ENCODE data around the gene HSD17B4.

DNA sequence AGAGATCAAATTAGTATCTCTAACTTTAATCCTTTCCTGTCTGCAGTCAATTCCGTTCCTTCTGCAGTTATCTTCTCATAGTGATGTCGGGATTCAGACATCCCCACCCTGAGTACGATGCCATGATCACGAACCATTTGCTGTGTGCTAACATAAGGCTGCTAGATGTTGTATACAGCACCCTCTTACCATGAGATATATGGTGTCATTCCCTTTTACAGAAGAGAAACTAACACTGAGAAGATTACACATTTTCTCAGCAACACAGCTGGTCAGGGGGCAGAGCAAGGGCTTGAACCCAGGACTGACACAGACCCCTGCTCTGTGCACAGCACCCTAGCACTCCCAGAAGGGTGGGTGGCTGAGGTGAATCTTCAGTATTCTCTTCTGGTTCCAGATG is 46.9 kb upstream of the HSD17B4 start:
- TF ChIP-seq GLIS3 (CRISPR knock-in tag; IDR thresholded peaks at IDR 0.05) (no peak), RARB (CRISPR knock-in tag; IDR thresholded peaks at IDR 0.05) (no peak), TCF4 (CRISPR knock-in tag; IDR thresholded peaks at IDR 0.05; ENCODE audit: borderline replicate concordance) (no peak), ISL1 (CRISPR knock-in tag; IDR thresholded peaks at IDR 0.05) (no peak), ZFP3 (CRISPR knock-in tag; IDR thresholded peaks at IDR 0.05) (no peak), ZNF565 (CRISPR knock-in tag; conservative IDR thresholded peaks at IDR 0.05; ENCODE audit: low read depth) (no peak), ZC3H10 (CRISPR knock-in tag; IDR thresholded peaks at IDR 0.05) (no peak)
- TF ChIP-seq, protein P1, sequence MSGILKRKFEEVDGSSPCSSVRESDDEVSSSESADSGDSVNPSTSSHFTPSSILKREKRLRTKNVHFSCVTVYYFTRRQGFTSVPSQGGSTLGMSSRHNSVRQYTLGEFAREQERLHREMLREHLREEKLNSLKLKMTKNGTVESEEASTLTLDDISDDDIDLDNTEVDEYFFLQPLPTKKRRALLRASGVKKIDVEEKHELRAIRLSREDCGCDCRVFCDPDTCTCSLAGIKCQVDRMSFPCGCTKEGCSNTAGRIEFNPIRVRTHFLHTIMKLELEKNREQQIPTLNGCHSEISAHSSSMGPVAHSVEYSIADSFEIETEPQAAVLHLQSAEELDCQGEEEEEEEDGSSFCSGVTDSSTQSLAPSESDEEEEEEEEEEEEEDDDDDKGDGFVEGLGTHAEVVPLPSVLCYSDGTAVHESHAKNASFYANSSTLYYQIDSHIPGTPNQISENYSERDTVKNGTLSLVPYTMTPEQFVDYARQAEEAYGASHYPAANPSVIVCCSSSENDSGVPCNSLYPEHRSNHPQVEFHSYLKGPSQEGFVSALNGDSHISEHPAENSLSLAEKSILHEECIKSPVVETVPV (CRISPR knock-in tag; IDR thresholded peaks at IDR 0.05), result no peak
- TF ChIP-seq, protein P2, sequence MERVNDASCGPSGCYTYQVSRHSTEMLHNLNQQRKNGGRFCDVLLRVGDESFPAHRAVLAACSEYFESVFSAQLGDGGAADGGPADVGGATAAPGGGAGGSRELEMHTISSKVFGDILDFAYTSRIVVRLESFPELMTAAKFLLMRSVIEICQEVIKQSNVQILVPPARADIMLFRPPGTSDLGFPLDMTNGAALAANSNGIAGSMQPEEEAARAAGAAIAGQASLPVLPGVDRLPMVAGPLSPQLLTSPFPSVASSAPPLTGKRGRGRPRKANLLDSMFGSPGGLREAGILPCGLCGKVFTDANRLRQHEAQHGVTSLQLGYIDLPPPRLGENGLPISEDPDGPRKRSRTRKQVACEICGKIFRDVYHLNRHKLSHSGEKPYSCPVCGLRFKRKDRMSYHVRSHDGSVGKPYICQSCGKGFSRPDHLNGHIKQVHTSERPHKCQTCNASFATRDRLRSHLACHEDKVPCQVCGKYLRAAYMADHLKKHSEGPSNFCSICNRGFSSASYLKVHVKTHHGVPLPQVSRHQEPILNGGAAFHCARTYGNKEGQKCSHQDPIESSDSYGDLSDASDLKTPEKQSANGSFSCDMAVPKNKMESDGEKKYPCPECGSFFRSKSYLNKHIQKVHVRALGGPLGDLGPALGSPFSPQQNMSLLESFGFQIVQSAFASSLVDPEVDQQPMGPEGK (CRISPR knock-in tag; IDR thresholded peaks at IDR 0.05; ENCODE audit: borderline replicate concordance), result no peak
- TF ChIP-seq, protein P3, sequence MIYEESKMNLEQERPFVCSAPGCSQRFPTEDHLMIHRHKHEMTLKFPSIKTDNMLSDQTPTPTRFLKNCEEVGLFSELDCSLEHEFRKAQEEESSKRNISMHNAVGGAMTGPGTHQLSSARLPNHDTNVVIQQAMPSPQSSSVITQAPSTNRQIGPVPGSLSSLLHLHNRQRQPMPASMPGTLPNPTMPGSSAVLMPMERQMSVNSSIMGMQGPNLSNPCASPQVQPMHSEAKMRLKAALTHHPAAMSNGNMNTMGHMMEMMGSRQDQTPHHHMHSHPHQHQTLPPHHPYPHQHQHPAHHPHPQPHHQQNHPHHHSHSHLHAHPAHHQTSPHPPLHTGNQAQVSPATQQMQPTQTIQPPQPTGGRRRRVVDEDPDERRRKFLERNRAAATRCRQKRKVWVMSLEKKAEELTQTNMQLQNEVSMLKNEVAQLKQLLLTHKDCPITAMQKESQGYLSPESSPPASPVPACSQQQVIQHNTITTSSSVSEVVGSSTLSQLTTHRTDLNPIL (CRISPR knock-in tag; IDR thresholded peaks at IDR 0.05; ENCODE audit: low read depth), result no peak
- TF ChIP-seq, protein P4, sequence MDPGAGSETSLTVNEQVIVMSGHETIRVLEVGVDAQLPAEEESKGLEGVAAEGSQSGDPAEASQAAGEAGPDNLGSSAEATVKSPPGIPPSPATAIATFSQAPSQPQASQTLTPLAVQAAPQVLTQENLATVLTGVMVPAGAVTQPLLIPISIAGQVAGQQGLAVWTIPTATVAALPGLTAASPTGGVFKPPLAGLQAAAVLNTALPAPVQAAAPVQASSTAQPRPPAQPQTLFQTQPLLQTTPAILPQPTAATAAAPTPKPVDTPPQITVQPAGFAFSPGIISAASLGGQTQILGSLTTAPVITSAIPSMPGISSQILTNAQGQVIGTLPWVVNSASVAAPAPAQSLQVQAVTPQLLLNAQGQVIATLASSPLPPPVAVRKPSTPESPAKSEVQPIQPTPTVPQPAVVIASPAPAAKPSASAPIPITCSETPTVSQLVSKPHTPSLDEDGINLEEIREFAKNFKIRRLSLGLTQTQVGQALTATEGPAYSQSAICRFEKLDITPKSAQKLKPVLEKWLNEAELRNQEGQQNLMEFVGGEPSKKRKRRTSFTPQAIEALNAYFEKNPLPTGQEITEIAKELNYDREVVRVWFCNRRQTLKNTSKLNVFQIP (CRISPR knock-in tag; IDR thresholded peaks at IDR 0.05; ENCODE audit: borderline replicate concordance, low read depth), result no peak

All from SK-N-SH treated with all-trans-retinoic acid at 6 μM for 48 hours (cell line).